Subcutaneous preadipocyte (primary cell): ENCODE data around the gene MEI1. TPM values are rescaled to one million over a fixed set of nuclear protein-coding genes. Genes with fewer than 3 reads are reported as not detected.

Source experiments
- small RNA-seq: library from RNA; depleted of rRNA; stranded (forward); fragments of <200 nt; gene quantifications from one replicate; pipeline ENCODE3, GENCODE V24; 2012
- total RNA-seq: library from RNA; depleted of rRNA; stranded (reverse); fragments of >200 nt; gene quantifications from 2 replicates; pipeline ENCODE4 v1.2.3, GENCODE V29; 2012

MEI1 gene, protein sequence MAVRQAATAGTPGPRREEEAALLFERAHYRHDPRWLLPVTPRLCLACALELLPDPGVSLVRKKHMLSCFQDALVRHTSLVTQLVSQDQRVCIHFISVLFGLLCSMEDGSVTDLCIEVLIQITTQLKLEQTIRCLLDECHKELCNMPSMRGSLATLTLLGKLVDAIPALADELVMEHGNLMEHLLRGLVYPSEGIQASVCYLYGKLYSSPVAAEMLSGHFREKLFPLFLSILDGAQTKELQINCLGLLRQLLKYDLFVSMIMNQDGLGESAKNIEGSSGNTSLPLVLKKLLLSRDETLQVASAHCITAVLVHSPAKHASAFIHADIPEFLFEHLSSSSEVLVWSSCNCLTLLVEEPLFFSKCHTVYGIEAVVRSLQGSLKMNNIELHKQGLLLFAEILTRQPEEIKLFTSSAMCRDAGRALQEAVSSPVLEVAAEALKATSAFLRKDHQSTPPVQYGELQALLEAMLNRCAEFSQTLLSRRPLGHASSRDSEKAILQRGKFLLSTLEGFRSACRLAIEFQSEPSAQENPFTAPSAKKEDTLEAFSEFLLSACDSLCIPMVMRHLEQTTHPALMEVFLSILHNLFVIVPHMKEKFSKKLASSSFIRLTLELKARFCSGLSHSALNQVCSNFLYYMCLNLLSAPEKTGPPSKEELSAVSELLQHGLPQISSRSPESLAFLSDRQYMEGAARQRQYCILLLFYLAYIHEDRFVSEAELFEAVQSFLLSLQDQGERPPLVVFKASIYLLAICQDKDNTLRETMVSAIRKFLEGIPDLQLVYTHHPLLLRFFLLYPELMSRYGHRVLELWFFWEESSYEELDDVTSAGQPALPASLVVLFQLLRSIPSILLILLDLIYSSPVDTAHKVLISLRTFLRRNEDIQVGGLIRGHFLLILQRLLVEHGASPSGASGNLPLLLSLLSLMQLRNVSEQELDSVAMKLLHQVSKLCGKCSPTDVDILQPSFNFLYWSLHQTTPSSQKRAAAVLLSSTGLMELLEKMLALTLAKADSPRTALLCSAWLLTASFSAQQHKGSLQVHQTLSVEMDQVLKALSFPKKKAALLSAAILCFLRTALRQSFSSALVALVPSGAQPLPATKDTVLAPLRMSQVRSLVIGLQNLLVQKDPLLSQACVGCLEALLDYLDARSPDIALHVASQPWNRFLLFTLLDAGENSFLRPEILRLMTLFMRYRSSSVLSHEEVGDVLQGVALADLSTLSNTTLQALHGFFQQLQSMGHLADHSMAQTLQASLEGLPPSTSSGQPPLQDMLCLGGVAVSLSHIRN
- total RNA-seq: 0.37 and 3.1 TPM in 2 replicates

DNA sequence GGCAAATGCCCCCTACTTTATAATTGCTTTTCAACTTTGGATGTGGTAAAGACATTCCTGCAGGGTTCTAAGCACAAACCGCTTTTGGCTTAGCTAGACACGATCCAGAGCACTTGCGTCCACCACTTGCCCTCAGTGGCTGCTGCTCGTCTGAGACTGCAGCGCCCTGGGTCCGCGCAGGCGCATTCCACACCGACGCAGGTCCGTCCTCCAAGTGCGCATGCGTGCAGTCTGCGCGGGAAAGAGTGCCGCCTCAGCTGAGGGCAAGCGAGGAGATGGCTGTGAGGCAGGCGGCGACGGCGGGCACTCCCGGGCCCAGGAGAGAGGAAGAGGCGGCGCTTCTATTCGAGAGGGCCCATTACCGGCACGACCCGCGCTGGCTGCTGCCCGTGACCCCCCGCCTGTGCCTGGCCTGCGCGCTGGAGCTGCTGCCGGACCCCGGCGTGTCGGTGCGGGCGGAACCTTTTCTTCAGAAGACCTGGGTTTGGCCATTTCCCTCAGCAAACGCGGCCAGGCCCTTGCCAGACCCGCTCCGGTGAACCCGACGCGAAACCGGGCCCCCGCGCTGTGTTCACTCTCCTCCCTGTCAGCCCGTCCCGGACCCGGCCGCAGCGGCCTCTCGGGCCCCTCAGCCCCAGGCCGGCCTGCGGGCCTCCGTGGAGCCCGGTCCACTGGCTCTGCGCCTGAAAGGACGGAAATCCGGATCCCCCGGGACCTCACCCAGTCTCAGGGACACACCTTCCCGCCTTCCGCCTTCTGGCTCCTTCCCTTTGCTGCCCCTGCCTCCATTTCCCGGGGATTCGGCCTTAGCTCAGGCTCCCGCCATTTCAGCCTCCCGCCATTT is at the start of gene MEI1:
Gene MEI1 (plus strand): TSS at position 240 of the 844 bp plus-strand sequence. CDS start 36 bp downstream, at position 276.

DNA sequence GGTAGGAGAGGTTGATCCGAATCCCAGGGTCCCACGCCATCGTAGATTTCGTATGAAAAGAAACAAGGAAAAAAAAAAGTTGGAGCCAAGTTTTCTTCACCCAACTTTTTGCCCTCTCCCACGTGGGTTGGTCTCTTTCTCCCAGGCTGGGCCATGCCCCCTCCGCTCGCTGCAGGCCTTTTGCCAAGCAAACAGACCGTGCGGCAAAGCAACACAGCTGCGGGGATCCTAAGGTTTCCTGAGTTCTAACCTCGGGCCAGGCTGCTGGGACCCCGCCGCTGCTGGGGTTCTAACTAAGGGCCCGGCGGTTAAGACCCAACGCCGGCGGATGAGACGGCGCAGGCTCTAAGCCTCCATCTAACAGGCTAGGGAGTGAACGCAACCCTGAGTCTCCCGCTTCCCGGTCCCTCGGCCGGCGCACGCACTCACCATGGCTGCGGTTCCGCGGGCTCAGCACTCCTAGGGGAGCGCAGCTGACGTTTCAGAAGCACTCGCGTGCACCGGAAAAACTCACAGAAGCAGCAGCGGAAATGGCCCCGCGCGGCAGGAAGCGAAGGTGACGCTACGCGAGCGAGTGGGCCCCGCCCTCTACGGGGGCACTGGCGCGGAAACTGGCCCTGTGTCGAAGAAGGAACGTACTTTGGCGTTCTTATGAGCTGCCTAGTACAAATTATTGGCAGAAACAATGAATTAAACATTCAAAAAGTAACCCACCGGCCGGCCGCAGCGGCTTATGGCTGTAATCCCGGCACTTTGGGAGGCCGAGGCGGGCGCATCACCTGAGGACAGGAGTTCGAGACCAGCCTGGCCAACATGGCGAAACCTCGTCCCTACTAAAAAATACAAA is 10.7 kb upstream of the MEI1 start, which contains the start of gene SNU13:
Gene SNU13 (minus strand): TSS at position 503 of the 847 bp plus-strand sequence. CDS start 71 bp downstream, at position 432.

DNA sequence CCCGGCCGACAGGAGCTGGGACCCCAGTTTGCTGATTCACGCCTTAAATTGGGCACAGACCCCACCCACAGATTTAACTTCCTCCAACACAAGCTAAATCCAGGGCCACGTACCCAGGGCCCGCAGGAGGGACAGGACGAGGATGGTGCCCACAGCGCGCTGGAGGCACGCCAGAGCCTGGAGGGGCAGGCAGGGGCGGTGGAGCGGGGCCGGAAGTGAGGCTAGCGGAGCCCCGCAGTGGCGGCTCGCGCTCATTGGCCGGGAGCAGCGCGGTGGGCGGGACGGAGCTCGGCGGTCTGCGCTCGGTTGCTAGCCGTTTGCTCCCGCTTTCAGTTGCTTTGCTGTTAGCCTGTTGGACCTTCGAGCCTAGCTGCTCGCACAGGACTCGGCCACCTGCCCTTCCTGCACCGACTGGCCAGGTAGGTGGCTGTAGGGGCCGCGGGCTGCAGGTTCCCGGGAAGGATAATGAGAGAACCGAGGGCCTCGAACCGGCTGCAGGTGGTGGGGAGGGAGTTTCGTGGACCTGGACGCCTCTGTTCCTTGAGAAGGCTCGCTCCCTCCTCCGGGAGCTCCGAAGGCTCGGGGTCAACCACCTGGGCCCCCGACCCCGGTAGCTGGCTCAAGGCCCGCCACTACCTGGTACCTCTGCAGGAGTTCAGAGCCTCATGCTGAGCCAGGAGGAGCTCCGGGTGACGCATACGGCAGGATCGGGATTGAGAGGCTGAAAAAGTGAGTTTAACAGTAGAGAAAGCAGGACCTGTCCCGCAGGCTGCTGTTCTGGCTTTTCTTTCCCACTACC is 101.2 kb downstream of the MEI1 start, which contains the start of gene CCDC134:
Gene CCDC134 (plus strand): TSS at position 332 of the 799 bp plus-strand sequence. CDS start 8,212 bp downstream, outside the sequence.

DNA sequence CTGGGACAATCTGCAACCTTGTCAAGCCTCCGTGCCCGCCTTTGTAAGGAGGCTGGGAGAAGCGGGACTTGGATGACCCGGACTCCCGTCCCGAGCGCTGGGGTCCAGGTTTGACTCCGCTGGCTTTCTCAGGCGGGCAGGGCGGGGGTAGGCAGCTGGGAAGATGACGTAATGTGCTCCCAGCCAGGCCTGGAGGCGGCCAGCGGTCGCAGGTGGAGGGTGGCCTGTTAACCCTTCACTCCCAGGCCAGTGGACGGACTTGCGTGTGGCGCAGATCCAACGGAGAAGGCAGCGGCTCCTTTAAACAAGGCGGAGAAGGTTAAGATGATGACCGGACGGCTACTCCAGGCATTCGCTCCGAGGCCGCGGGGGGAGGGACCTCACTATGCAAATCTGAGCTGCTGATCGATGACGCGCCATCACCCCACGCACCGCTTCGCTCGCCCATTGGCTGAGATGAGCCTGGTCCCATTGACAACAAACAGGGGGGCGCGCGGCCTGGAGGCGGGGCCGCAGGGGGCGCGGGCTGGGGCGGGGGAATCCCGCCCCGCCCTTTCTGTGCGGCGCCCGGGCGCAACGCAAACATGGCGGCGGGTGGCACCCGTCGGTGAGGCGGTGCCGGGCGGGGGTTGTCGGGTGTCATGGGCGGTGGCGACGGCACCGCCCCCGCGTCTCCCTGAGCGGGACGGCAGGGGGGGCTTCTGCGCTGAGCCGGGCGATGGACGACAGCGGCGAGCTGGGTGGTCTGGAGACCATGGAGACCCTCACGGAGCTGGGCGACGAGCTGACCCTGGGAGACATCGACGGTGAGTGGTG is 133.5 kb downstream of the MEI1 start, which contains the start of gene SREBF2:
Gene SREBF2 (plus strand): TSS at position 553 of the 816 bp plus-strand sequence. CDS start 166 bp downstream, at position 719.

Small RNA genes lying within 50 kb of the gene (small RNA-seq; reads per million reads assigned to genes)
- gene HMGN2P10: not detected
- not detected for gene RF00019
- gene RNU6-476P: not detected
- not detected for gene RNU6ATAC22P

Other genes with a start within 250 kb of the MEI1 start
- gene PHF5A, start 230.8 kb upstream of the MEI1 start, total RNA-seq: 43.0 and 45.9 TPM in 2 replicates
- 69.4 and 82.9 TPM in 2 replicates for gene ACO2, start 230.4 kb upstream of the MEI1 start, total RNA-seq
- gene POLR3H, start 155.0 kb upstream of the MEI1 start, total RNA-seq: 22.4 and 24.2 TPM in 2 replicates
- gene CSDC2, start 138.5 kb upstream of the MEI1 start, total RNA-seq: 0.20 TPM in 1 of 2 replicates, not detected in the other
- gene PMM1, start 109.7 kb upstream of the MEI1 start, total RNA-seq: 15.8 and 22.0 TPM in 2 replicates
- 24.3 and 29.7 TPM in 2 replicates for gene DESI1, start 78.5 kb upstream of the MEI1 start, total RNA-seq
- 272 and 337 TPM in 2 replicates for gene XRCC6, start 78.2 kb upstream of the MEI1 start, total RNA-seq
- gene SNU13, start 10.6 kb upstream of the MEI1 start, total RNA-seq: 94.8 and 105 TPM in 2 replicates
- 7.3 and 11.9 TPM in 2 replicates for gene CCDC134, start 101.2 kb downstream of the MEI1 start, total RNA-seq
- gene SREBF2, start 133.6 kb downstream of the MEI1 start, total RNA-seq: 80.1 and 106 TPM in 2 replicates
- not detected in 2 replicates for gene SHISA8, start 215.6 kb downstream of the MEI1 start, total RNA-seq
- 0.20 and 0.37 TPM in 2 replicates for gene TNFRSF13C, start 227.3 kb downstream of the MEI1 start, total RNA-seq
- gene CENPM, start 247.6 kb downstream of the MEI1 start, total RNA-seq: 25.6 and 26.5 TPM in 2 replicates